Mammary epithelial cell (primary cell): ENCODE results near the gene PAK5.

Source experiments
- CTCF ChIP-seq, 2 donors: IDR thresholded peaks in 1 of 2; conservative IDR thresholded peaks in 1 of 2; 2 replicates each; pipeline ENCODE4 v1.5.1; 2011 to 2012; ENCODE audit warnings: inconsistent platforms in 2 of 2, low read length in 2 of 2, mild to moderate bottlenecking in 2 of 2, control low read depth in 1 of 2, low read depth in 1 of 2; ENCODE audit not compliant: insufficient read depth in 1 of 2; ENCODE audit errors: extremely low read depth in 1 of 2
- EZH2 ChIP-seq: IDR thresholded peaks from 2 replicates; pipeline ENCODE4 v1.6.1; 2012; ENCODE audit warnings: low read length, inconsistent platforms, borderline replicate concordance

DNA sequence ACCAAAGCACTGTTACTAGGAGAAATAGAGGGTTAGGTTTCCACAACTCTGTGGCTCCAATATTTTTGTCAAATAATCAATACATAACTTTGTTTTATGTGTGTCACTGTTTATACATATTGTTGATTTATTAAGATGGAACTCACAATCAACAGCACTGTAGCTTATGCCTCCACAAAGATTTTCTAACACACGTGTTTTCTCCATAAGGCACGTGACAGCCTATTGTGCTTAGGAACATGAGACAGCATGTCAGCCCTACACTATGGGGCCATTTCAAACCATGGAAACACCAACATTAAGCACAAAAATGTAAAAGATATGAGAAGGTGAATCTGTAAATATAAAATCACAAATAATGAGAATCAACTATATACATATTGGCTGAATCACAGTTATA lies 127.0 kb downstream of the PAK5 start:
- no peak for TF ChIP-seq CTCF (conservative IDR thresholded peaks at IDR 0.05 in 1 of 2, IDR thresholded peaks at IDR 0.05 in 1 of 2; ENCODE audit: extremely low read depth in 1 of 2, insufficient read depth in 1 of 2, low read depth in 1 of 2, low read length in 2 of 2)
- TF ChIP-seq EZH2: no peak
